Activated T-cell treated with anti-CD3 and anti-CD28 coated beads, Interleukin-2, amount 50 U/mL, for 72 hours (primary cell): ENCODE results near the gene TMEM101. TPM values are rescaled to one million over a fixed set of nuclear protein-coding genes. Genes with fewer than 3 reads are reported as not detected.
"Not testable (repeated sequence)": the region's sequence is repeated elsewhere in the genome, so short reads cannot be mapped to it uniquely, and the experiment has no call there.

Experiments
- ATAC-seq, 2 donors: fragments of 150-1000 bp; cut with Tn5 transposase; replicated peaks in 1 of 2; 2 replicates each; pipeline ENCODE4 v1.10.0; 2021; ENCODE audit warnings: moderate library complexity in 2 of 2, mild to moderate bottlenecking in 1 of 2
- DNase-seq, 2 donors: peaks; one replicate each; pipeline ENCODE4 v3.0.0; 2021 to 2022; ENCODE audit warnings: mixed read lengths in 1 of 2
- H3K27ac Mint-ChIP-seq: one replicate; pipeline ENCODE4 v1.8.0; 2022; ENCODE audit warnings: mild to moderate bottlenecking, moderate library complexity, mixed read lengths
- H3K27me3 Mint-ChIP-seq: one replicate; pipeline ENCODE4 v1.8.0; 2022; ENCODE audit warnings: low read depth, mixed read lengths
- H3K36me3 Mint-ChIP-seq, 2 donors: one replicate each; pipeline ENCODE4 v1.8.0; 2022; ENCODE audit warnings: mixed read lengths in 2 of 2, mild to moderate bottlenecking in 1 of 2; ENCODE audit not compliant: insufficient read depth in 2 of 2
- H3K4me1 Mint-ChIP-seq: one replicate; pipeline ENCODE4 v1.8.0; 2022; ENCODE audit warnings: low read depth, mixed read lengths
- H3K4me3 Mint-ChIP-seq, 2 donors: one replicate each; pipeline ENCODE4 v1.8.0; 2022; ENCODE audit warnings: mild to moderate bottlenecking in 2 of 2, mixed read lengths in 2 of 2, moderate library complexity in 2 of 2
- H3K9me3 Mint-ChIP-seq, 2 donors: one replicate each; pipeline ENCODE4 v1.8.0; 2022; ENCODE audit warnings: mixed read lengths in 2 of 2
- total RNA-seq, 2 donors: library from RNA; stranded (reverse); gene quantifications; one replicate each; pipeline ENCODE4 v1.2.3, GENCODE V29; 2022

TMEM101 gene
- total RNA-seq, result 10 to 100 TPM; 32.3 to 34.9 TPM

- Mint-ChIP-seq H3K9me3 (no peaks in the 10 kb centered on the region), H3K4me1 (peaks cover 22% of the 10 kb centered on the region), H3K4me3 (peak within 1 kb of the TSS; percentile 99 to 100), H3K27me3 (no peaks in the 10 kb centered on the region), H3K27ac (peak within 1 kb of the TSS; percentile 78), H3K36me3 (peaks cover 0 to 8% of the 10 kb centered on the region in 2 donors)
- ATAC-seq (peak; percentile 96 to 97), DNase-seq (peak; percentile 90 to 92)
These were observed at the start of gene TMEM101 for GRCh38 chr17:44014437-44015172. TMEM101 (minus strand) TSS chr17:44014963; CDS start chr17:44014952, 11 bp downstream.

DNA sequence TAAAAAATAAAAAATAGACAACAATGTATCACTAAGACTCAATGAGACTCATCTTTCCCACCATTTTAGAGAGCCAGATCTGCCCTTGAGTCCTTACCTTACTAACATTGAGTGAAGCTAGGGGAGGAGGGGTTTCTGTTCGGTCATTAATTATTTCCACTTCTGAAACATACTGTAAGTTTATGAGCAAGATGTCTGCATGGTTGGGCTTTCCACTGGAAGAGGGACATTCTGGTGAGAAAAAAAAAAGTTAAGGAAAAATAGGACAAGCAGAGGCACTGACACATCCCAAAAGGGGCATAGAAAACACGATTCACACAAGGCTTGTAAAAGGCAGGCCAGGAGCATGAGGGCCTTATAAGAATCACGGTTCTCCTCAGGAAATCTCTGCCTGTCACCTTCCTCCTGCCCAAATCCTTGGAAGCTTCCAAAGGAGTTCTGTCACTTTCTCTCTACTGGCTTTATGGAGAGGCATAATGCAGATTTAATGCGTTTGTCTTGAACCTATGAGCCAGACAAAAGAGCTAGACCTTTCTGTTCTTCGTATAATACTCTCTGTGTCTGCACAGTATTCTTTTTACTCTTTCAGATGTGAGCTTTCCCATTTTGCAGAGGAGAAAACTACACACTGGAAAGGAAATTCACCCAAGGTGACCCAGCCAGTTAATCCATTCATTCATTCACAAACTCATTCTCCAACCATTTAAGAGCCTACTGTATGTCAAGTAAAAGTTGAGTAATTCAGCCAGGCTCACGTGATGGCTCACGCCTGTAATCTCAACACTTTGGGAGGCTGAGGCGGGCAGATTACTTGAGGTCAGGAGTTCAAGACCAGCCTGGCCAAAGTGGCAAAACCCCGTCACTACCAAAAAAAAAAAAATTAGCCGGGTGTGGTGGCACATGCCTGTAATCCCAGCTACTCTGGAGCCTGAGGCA is 49.2 kb upstream of the TMEM101 start:
- H3K27ac Mint-ChIP-seq, result peak overlapping the region; percentile 81
- peaks cover 9 to 29% of the 10 kb centered on the region in 2 donors for H3K36me3 Mint-ChIP-seq
- H3K4me1 Mint-ChIP-seq, result peaks cover 45% of the 10 kb centered on the region
- H3K9me3 Mint-ChIP-seq, result no peaks in the 10 kb centered on the region
- H3K4me3 Mint-ChIP-seq, result peak overlapping the region; percentile 68 to 99
- ATAC-seq (no peak), DNase-seq (no peak)
- no peaks in the 10 kb centered on the region for H3K27me3 Mint-ChIP-seq

GRCh38 chr17:44062871-44063270 is 48.1 kb upstream of the TMEM101 start:
- peaks cover 45% of the 10 kb centered on the region for H3K4me1 Mint-ChIP-seq
- no peak overlapping the region for H3K27ac Mint-ChIP-seq
- DNase-seq (no peak), ATAC-seq (no peak)
- H3K27me3 Mint-ChIP-seq, result no peaks in the 10 kb centered on the region
- H3K9me3 Mint-ChIP-seq, result no peaks in the 10 kb centered on the region
- peaks cover 11 to 34% of the 10 kb centered on the region in 2 donors for H3K36me3 Mint-ChIP-seq
- H3K4me3 Mint-ChIP-seq, result peak overlapping the region in 1 of 2 donors; percentile 42

DNA sequence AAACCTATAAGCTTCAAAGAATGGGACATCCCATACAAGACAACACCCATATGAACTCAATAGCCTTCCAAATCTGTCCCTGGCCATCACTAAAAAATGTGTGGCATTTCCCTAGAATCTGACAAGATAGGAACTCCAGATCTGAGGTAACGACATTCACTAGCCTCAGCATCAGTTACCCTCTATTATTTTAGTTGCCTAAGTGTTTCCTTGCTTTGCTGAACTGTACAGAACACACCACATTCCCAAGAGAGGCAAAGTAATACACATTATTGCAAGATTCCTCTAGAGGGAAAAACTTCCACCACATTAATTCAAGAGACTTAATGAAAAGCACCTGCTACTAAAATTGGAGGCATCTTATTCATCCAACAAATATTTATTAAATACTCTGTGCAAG is 46.7 kb upstream of the TMEM101 start:
- H3K27me3 Mint-ChIP-seq, result no peaks in the 10 kb centered on the region
- no peaks in the 10 kb centered on the region for H3K9me3 Mint-ChIP-seq
- ATAC-seq, result no peak
- peak overlapping the region; percentile 51 for H3K27ac Mint-ChIP-seq
- no peak overlapping the region for H3K4me3 Mint-ChIP-seq
- peaks cover 38% of the 10 kb centered on the region for H3K4me1 Mint-ChIP-seq
- H3K36me3 Mint-ChIP-seq, result peaks cover 11 to 35% of the 10 kb centered on the region in 2 donors
- no peak for DNase-seq

DNA sequence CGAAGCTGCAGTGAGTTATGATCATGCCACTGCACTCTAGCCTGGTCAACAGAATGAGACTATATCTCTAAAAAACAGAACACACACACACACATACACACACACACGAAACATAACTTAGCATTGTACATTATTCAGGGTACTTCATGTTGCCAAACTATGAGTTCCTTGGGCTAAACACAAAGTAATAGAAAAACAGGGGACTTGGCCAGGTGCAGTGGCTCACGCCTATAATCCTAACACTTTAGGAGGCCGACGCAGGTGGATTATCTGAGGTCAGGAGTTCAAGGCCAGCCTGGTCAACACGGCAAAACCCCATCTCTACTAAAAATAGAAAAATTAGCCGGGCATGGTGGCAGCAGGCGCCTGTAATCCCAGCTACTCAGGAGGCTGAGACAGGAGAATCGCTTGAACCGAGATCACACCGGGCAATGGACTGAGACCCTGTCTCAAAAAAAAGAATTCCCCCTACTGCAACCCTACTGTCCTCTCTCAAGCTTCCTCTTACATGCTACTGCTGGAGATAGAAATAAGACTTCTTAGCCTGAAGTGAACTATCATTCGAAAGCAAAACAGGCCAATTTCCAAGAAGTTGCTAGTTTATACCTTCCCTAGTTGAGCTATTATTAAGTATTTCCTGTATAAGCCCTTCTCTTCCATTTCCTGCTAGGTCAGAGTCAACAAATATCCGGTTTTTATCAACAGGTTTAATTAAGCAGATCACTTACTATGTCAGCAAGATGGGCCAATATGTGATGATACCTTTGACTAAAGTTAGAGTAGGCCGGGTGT is 44.5 kb upstream of the TMEM101 start:
- H3K9me3 Mint-ChIP-seq, result no peaks in the 10 kb centered on the region
- no peak overlapping the region for H3K27ac Mint-ChIP-seq
- peaks cover 7 to 38% of the 10 kb centered on the region in 2 donors for H3K36me3 Mint-ChIP-seq
- H3K4me3 Mint-ChIP-seq, result no peak overlapping the region
- no peaks in the 10 kb centered on the region for H3K27me3 Mint-ChIP-seq
- H3K4me1 Mint-ChIP-seq, result peaks cover 28% of the 10 kb centered on the region
- ATAC-seq, result no peak
- DNase-seq, result no peak

- H3K27ac Mint-ChIP-seq, result peak overlapping the region; percentile 16
- H3K36me3 Mint-ChIP-seq, result peaks cover 5 to 24% of the 10 kb centered on the region in 2 donors
These were observed 38.5 kb upstream of the TMEM101 start for GRCh38 chr17:44053125-44053872.

GRCh38 chr17:44049294-44050060 is 34.7 kb upstream of the TMEM101 start:
- Mint-ChIP-seq H3K27ac (no peak overlapping the region), H3K4me1 (no peaks in the 10 kb centered on the region), H3K27me3 (no peaks in the 10 kb centered on the region), H3K9me3 (no peaks in the 10 kb centered on the region), H3K4me3 (no peak overlapping the region), H3K36me3 (peaks cover 7 to 28% of the 10 kb centered on the region in 2 donors)
- ATAC-seq (no peak), DNase-seq (no peak)

More at GRCh38 chr17:44053125-44053872, 38.5 kb upstream of the TMEM101 start:
- Mint-ChIP-seq H3K9me3 (no peaks in the 10 kb centered on the region), H3K4me1 (no peaks in the 10 kb centered on the region), H3K27me3 (no peaks in the 10 kb centered on the region), H3K4me3 (no peak overlapping the region)
- ATAC-seq (no peak), DNase-seq (no peak)

- H3K36me3 Mint-ChIP-seq, result peaks cover 2 to 14% of the 10 kb centered on the region in 2 donors
- H3K27me3 Mint-ChIP-seq, ATAC-seq, DNase-seq, H3K27ac Mint-ChIP-seq, H3K9me3 Mint-ChIP-seq, H3K4me1 Mint-ChIP-seq, H3K4me3 Mint-ChIP-seq: not testable (repeated sequence)
These were observed 32.1 kb upstream of the TMEM101 start for GRCh38 chr17:44046893-44047292.

DNA sequence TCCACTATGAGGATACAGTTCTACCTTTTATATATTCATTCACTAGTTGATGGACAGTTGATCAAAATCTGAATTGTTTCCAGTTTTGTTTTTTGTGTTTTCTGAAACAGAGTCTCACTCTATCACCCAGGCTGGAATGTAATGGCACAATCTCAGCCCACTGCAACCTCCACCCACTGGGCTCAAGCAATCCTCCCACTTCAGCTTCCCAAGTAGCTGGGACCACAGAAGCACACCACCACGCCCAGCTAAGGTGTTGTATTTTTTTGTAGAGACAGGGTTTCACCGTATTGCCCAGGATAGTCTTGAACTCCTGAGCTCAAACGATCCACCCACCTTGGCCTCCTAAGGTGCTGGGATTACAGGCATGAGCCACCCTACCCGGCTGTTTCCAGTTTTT is 30.7 kb upstream of the TMEM101 start:
- Mint-ChIP-seq H3K4me3 (no peak overlapping the region), H3K4me1 (peaks cover 8% of the 10 kb centered on the region), H3K36me3 (peaks cover 5 to 13% of the 10 kb centered on the region in 2 donors), H3K9me3 (no peaks in the 10 kb centered on the region), H3K27me3 (no peaks in the 10 kb centered on the region), H3K27ac (no peak overlapping the region)
- DNase-seq (no peak), ATAC-seq (no peak)

GRCh38 chr17:44044071-44044470 is 29.3 kb upstream of the TMEM101 start:
- H3K4me3 Mint-ChIP-seq, result no peak overlapping the region
- peaks cover 8% of the 10 kb centered on the region for H3K4me1 Mint-ChIP-seq
- ATAC-seq, result no peak
- no peaks in the 10 kb centered on the region for H3K27me3 Mint-ChIP-seq
- peak overlapping the region; percentile 33 for H3K27ac Mint-ChIP-seq
- H3K36me3 Mint-ChIP-seq, result peaks cover 7 to 13% of the 10 kb centered on the region in 2 donors
- H3K9me3 Mint-ChIP-seq, result no peaks in the 10 kb centered on the region
- DNase-seq, result no peak

DNA sequence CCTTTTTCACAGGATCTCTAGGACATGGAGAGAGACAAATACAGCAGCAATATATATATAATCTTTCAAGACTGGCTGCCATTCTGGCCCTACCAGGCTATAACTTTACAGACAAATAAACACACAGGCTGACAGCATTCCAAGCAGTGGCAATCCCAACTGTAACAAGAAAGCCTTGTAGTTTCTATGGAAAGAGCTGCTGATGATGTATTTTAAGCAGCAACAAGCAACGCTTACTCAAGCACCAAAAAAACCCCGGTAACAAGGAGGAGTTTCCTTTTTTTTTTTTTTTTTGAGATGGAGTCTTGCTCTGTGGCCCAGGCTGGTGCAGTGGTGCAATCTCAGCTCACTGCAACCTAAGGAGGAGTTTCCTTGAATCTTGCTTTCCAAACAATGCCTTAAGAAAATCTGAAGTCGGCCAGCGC is 28.5 kb upstream of the TMEM101 start:
- no peak for ATAC-seq
- peaks cover 7 to 15% of the 10 kb centered on the region in 2 donors for H3K36me3 Mint-ChIP-seq
- DNase-seq, result no peak
- H3K4me3 Mint-ChIP-seq, result no peak overlapping the region
- H3K9me3 Mint-ChIP-seq, result no peaks in the 10 kb centered on the region
- H3K4me1 Mint-ChIP-seq, result peaks cover 8% of the 10 kb centered on the region
- H3K27ac Mint-ChIP-seq, result no peak overlapping the region
- no peaks in the 10 kb centered on the region for H3K27me3 Mint-ChIP-seq
